Chondrocyte (in vitro differentiated cells): ENCODE measurements around the gene ANAPC7. TPM values are rescaled to one million over a fixed set of nuclear protein-coding genes. Genes with fewer than 3 reads are reported as not detected.
A peak's percentile ranks its signal among the peaks of the same experiment; 100 is the strongest.

Experiments used
- DNase-seq: peaks from one replicate; pipeline ENCODE4 v3.0.0; 2021; ENCODE audit warnings: mixed read lengths, low spot score
- H3K27ac Mint-ChIP-seq: one replicate; pipeline ENCODE4 v1.8.0; 2021; ENCODE audit warnings: mild to moderate bottlenecking, moderate library complexity, mixed read lengths; ENCODE audit not compliant: unreplicated experiment
- H3K27me3 Mint-ChIP-seq: 2 replicates; pipeline ENCODE4 v1.8.0; 2021; ENCODE audit warnings: low read depth, mixed read lengths
- H3K36me3 Mint-ChIP-seq: 2 replicates; pipeline ENCODE4 v1.8.0; 2021; ENCODE audit warnings: low read depth, mixed read lengths
- H3K4me1 Mint-ChIP-seq: 2 replicates; pipeline ENCODE4 v1.8.0; 2021; ENCODE audit warnings: low read depth, mild to moderate bottlenecking, mixed read lengths
- H3K4me3 Mint-ChIP-seq: one replicate; pipeline ENCODE4 v1.8.0; 2021; ENCODE audit warnings: mild to moderate bottlenecking, moderate library complexity, mixed read lengths; ENCODE audit not compliant: unreplicated experiment
- H3K9me3 Mint-ChIP-seq: 2 replicates; pipeline ENCODE4 v1.8.0; 2021; ENCODE audit warnings: low read depth, mixed read lengths
- CTCF ChIP-seq: fragments of 200-600 bp; sonication (generic); IDR thresholded peaks from 2 replicates; pipeline ENCODE4 v1.5.0; 2021; ENCODE audit warnings: antibody characterized with exemption, mild to moderate bottlenecking, moderate library complexity
- long read RNA-seq: library from polyadenylated mRNA; stranded (forward); transcript quantifications from one replicate; pipeline ENCODE4 v2.0.0, GENCODE V29; 2021
- total RNA-seq: library from RNA; stranded (reverse); gene quantifications from 3 replicates; pipeline ENCODE4 v1.2.1, GENCODE V29; 2021

The ANAPC7 gene, protein sequence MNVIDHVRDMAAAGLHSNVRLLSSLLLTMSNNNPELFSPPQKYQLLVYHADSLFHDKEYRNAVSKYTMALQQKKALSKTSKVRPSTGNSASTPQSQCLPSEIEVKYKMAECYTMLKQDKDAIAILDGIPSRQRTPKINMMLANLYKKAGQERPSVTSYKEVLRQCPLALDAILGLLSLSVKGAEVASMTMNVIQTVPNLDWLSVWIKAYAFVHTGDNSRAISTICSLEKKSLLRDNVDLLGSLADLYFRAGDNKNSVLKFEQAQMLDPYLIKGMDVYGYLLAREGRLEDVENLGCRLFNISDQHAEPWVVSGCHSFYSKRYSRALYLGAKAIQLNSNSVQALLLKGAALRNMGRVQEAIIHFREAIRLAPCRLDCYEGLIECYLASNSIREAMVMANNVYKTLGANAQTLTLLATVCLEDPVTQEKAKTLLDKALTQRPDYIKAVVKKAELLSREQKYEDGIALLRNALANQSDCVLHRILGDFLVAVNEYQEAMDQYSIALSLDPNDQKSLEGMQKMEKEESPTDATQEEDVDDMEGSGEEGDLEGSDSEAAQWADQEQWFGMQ
- 32.7 to 50.3 TPM (median 35.4 TPM) in 3 replicates for total RNA-seq
- long read RNA-seq, transcript ANAPC7-201 (10 exons, 2,200 nt): minor isoform, 17 of 83 reads
- long read RNA-seq, transcript ANAPC7-203 (11 exons, 3,045 nt): major isoform, 53 of 83 reads
- long read RNA-seq, partial matches to known transcripts: 1 of 83 reads
- long read RNA-seq, other reads (novel, unspliced or antisense): 12 of 83 reads

- Mint-ChIP-seq H3K27ac (peak within 1 kb of the TSS; percentile 100), H3K36me3 (peaks cover 10% of the 10 kb centered on the region), H3K9me3 (no peaks in the 10 kb centered on the region), H3K4me3 (peak within 1 kb of the TSS; percentile 100), H3K4me1 (peaks cover 30% of the 10 kb centered on the region), H3K27me3 (no peaks in the 10 kb centered on the region)
- TF ChIP-seq CTCF: peak; percentile 48
- peak; percentile 96 for DNase-seq
Measured at GRCh38 chr12:110403146-110403975, at the start of gene ANAPC7. ANAPC7 (minus strand) TSS chr12:110403708; CDS start chr12:110403627, 81 bp downstream.

GRCh38 chr12:110451263-110451662, 47.8 kb upstream of the ANAPC7 start:
- Mint-ChIP-seq H3K36me3 (peaks cover 21% of the 10 kb centered on the region), H3K27me3 (no peaks in the 10 kb centered on the region), H3K9me3 (no peaks in the 10 kb centered on the region), H3K27ac (peak overlapping the region; percentile 53), H3K4me1 (peaks cover 35% of the 10 kb centered on the region), H3K4me3 (no peak overlapping the region)
- no peak for TF ChIP-seq CTCF
- no peak for DNase-seq

GRCh38 chr12:110449799-110450497, 46.4 kb upstream of the ANAPC7 start, which contains the start of gene ARPC3:
ARPC3 (minus strand) TSS chr12:110450337; CDS start chr12:110450260, 77 bp downstream.
- peak; percentile 97 for DNase-seq
- Mint-ChIP-seq H3K27ac (peak within 1 kb of the TSS; percentile 100), H3K9me3 (no peaks in the 10 kb centered on the region), H3K4me1 (peaks cover 40% of the 10 kb centered on the region), H3K27me3 (no peaks in the 10 kb centered on the region), H3K4me3 (peak within 1 kb of the TSS; percentile 97), H3K36me3 (peaks cover 24% of the 10 kb centered on the region)
- TF ChIP-seq CTCF: peak; percentile 85

- Mint-ChIP-seq H3K36me3 (peaks cover 25% of the 10 kb centered on the region), H3K4me1 (peaks cover 36% of the 10 kb centered on the region), H3K9me3 (no peaks in the 10 kb centered on the region), H3K4me3 (no peak overlapping the region), H3K27ac (no peak overlapping the region), H3K27me3 (no peaks in the 10 kb centered on the region)
- DNase-seq: no peak
- no peak for TF ChIP-seq CTCF
Measured at GRCh38 chr12:110444455-110444854, 40.9 kb upstream of the ANAPC7 start.
